Skeletal muscle tissue (tissue), 5 donors: ENCODE data around the gene LEPR. TPM values are rescaled to one million over a fixed set of nuclear protein-coding genes. Genes with fewer than 3 reads are reported as not detected.

Source experiments
- H3K27ac ChIP-seq: one replicate; pipeline ENCODE4 v1.7.0; 2013; ENCODE audit warnings: mild to moderate bottlenecking, low read depth, low read length, inconsistent platforms
- H3K27me3 ChIP-seq, 3 donors: one replicate each; pipeline ENCODE4 v1.7.0; 2013; ENCODE audit warnings: low read length in 3 of 3; ENCODE audit not compliant: control insufficient read depth in 3 of 3, insufficient read depth in 3 of 3
- H3K36me3 ChIP-seq, 3 donors: one replicate each; pipeline ENCODE4 v1.7.0; 2013; ENCODE audit warnings: low read length in 3 of 3; ENCODE audit not compliant: control insufficient read depth in 3 of 3, insufficient read depth in 3 of 3
- H3K4me1 ChIP-seq, 3 donors: one replicate each; pipeline ENCODE4 v1.7.0; 2013; ENCODE audit warnings: low read length in 3 of 3, mild to moderate bottlenecking in 3 of 3; ENCODE audit not compliant: control insufficient read depth in 3 of 3, insufficient read depth in 3 of 3
- H3K4me3 ChIP-seq, 3 donors: one replicate each; pipeline ENCODE4 v1.7.0; 2013; ENCODE audit warnings: low read length in 3 of 3
- H3K9ac ChIP-seq, 3 donors: one replicate each; pipeline ENCODE4 v1.7.0; 2013; ENCODE audit warnings: low read length in 3 of 3, mild to moderate bottlenecking in 3 of 3, moderate library complexity in 2 of 3, low read depth in 1 of 3
- H3K9me3 ChIP-seq, 3 donors: one replicate each; pipeline ENCODE4 v1.7.0; 2013; ENCODE audit warnings: low read length in 3 of 3; ENCODE audit not compliant: control insufficient read depth in 3 of 3
- small RNA-seq: library from RNA; depleted of rRNA; stranded (forward); fragments of <200 nt; gene quantifications from one replicate; pipeline ENCODE3, GENCODE V24; 2014
- total RNA-seq: library from RNA; depleted of rRNA; stranded (reverse); fragments of >200 nt; gene quantifications from one replicate; pipeline ENCODE4 v1.2.3, GENCODE V29; 2014
- donor health status: Osteomylitis.

LEPR gene
- total RNA-seq, 1 donor from 2014 or later = 11.0 TPM

GRCh38 chr1:65469889-65470340, 49.4 kb downstream of the LEPR start:
- H3K4me1 ChIP-seq = peaks cover 4 to 15% (median 5%) of the 10 kb centered on the region in 3 donors
- peak overlapping the region; percentile 62 for H3K27ac ChIP-seq
- no peaks in the 10 kb centered on the region for H3K9me3 ChIP-seq
- no peak overlapping the region for H3K4me3 ChIP-seq
- no peaks in the 10 kb centered on the region for H3K27me3 ChIP-seq
- H3K36me3 ChIP-seq = no peaks in the 10 kb centered on the region
- H3K9ac ChIP-seq = no peak overlapping the region

Small RNA genes lying within 50 kb of the gene (small RNA-seq; reads per million reads assigned to genes)
- gene RNU2-15P = not detected

Other genes starting within 250 kb of the LEPR start
- 2.6 TPM for gene DNAJC6, start 111.1 kb upstream of the LEPR start, total RNA-seq
- 30.8 TPM for gene LEPROT, start within 50 bp of the LEPR start, total RNA-seq